Measurements from ENCODE around the gene SUPT6H.
"Not testable (repeated sequence)": the region's sequence is repeated elsewhere in the genome, so short reads cannot be mapped to it uniquely, and the experiment has no call there.

Gene SUPT6H

GRCh38 chr17:28729950-28730330 lies 67.9 kb downstream of the SUPT6H start:
- Histone ChIP-seq H3K27me3 (ENCODE audit: insufficient read depth, low read depth, severe bottlenecking) (no peaks in the 10 kb centered on the region), H3K36me3 (peaks cover 10% of the 10 kb centered on the region), H3K27ac (no peak overlapping the region), H3K9me3 (ENCODE audit: severe bottlenecking) (no peaks in the 10 kb centered on the region), H3K4me3 (ENCODE audit: low read depth, low read length) (no peak overlapping the region)
- TF ChIP-seq CTCF (IDR thresholded peaks at IDR 0.05; ENCODE audit: low read depth, low read length) = no peak
- DNase-seq = no peak

DNA sequence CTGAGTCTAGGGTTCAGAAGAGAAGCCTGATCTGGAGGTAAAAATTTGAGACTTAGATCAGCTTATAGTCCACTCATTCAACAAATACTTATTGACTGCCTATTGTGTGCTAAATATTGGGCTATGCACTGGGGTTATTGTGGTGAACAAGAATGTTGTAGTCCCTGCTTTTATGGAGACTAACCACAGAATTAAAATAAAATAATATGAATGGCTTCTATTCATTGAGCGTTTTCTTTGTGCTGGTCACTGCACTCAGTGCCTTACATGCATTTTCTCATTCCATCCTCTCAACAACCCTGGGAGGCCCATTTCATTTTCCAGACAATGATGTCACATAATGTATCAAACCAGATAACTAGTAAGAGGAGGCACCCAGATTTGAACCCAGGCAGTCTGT lies 71.3 kb downstream of the SUPT6H start:
- no peaks in the 10 kb centered on the region for H3K27me3 ChIP-seq (ENCODE audit: insufficient read depth, low read depth, severe bottlenecking)
- H3K9me3 ChIP-seq (ENCODE audit: severe bottlenecking) = peaks cover 3% of the 10 kb centered on the region
- peaks cover 2% of the 10 kb centered on the region; the same call in 1 of the 2 replicates for H3K36me3 ChIP-seq
- no peak overlapping the region for H3K4me3 ChIP-seq (ENCODE audit: low read depth, low read length)
- DNase-seq = no peak
- TF ChIP-seq CTCF (IDR thresholded peaks at IDR 0.05; ENCODE audit: low read depth, low read length) = no peak
- no peak overlapping the region for H3K27ac ChIP-seq

- no peak for DNase-seq
- TF ChIP-seq CTCF (IDR thresholded peaks at IDR 0.05; ENCODE audit: low read depth, low read length) = no peak
- Histone ChIP-seq H3K9me3 (ENCODE audit: severe bottlenecking) (peaks cover 3% of the 10 kb centered on the region), H3K27me3 (ENCODE audit: insufficient read depth, low read depth, severe bottlenecking) (no peaks in the 10 kb centered on the region), H3K27ac (no peak overlapping the region), H3K36me3 (peaks cover 8% of the 10 kb centered on the region; the same call in 1 of the 2 replicates), H3K4me3 (ENCODE audit: low read depth, low read length) (no peak overlapping the region)
Observed at GRCh38 chr17:28734712-28735241, 72.8 kb downstream of the SUPT6H start.

- Histone ChIP-seq H3K27ac (no peak overlapping the region), H3K27me3 (ENCODE audit: insufficient read depth, low read depth, severe bottlenecking) (no peaks in the 10 kb centered on the region), H3K36me3 (peaks cover 9% of the 10 kb centered on the region; the same call in 1 of the 2 replicates), H3K9me3 (ENCODE audit: severe bottlenecking) (peaks cover 3% of the 10 kb centered on the region), H3K4me3 (ENCODE audit: low read depth, low read length) (no peak overlapping the region)
- no peak for TF ChIP-seq CTCF (IDR thresholded peaks at IDR 0.05; ENCODE audit: low read depth, low read length)
- DNase-seq = no peak
Observed at GRCh38 chr17:28735242-28735722, 73.3 kb downstream of the SUPT6H start.

- not testable (repeated sequence) for H3K9me3 ChIP-seq (ENCODE audit: severe bottlenecking); H3K27ac ChIP-seq; DNase-seq
Observed at GRCh38 chr17:28735913-28736769, 74.1 kb downstream of the SUPT6H start.

DNA sequence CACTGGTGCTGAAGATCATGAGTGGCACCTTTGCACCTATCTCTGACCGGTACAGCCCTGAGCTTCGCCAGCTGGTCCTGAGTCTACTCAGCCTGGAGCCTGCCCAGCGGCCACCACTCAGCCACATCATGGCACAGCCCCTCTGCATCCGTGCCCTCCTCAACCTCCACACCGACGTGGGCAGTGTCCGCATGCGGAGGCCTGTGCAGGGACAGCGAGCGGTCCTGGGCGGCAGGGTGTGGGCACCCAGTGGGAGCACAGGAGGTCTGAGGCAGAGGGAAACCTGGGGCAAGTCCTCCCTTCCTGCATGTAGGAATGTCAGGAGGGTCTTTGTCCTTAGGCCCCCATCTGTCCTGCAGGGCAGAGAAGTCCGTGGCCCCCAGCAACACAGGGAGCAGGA lies 75.3 kb downstream of the SUPT6H start:
- no peak overlapping the region for H3K4me3 ChIP-seq (ENCODE audit: low read depth, low read length)
- peaks cover 9% of the 10 kb centered on the region; the same call in 1 of the 2 replicates for H3K36me3 ChIP-seq
- no peak for DNase-seq
- H3K9me3 ChIP-seq (ENCODE audit: severe bottlenecking) = peaks cover 3% of the 10 kb centered on the region
- H3K27me3 ChIP-seq (ENCODE audit: insufficient read depth, low read depth, severe bottlenecking) = no peaks in the 10 kb centered on the region
- no peak overlapping the region for H3K27ac ChIP-seq
- TF ChIP-seq CTCF (IDR thresholded peaks at IDR 0.05; ENCODE audit: low read depth, low read length) = no peak

More at GRCh38 chr17:28735913-28736769, 74.1 kb downstream of the SUPT6H start:
- H3K27me3 ChIP-seq (ENCODE audit: insufficient read depth, low read depth, severe bottlenecking); H3K4me3 ChIP-seq (ENCODE audit: low read depth, low read length); H3K36me3 ChIP-seq: not testable (repeated sequence)
